Measurements from ENCODE around the gene TBC1D1.

Gene TBC1D1

GRCh38 chr4:38150766-38151165 lies 259.9 kb downstream of the TBC1D1 start:
- no peak for DNase-seq (ENCODE audit: low spot score)

GRCh38 chr4:38151873-38152272 lies 261.0 kb downstream of the TBC1D1 start:
- no peak for DNase-seq (ENCODE audit: low spot score)

- DNase-seq (ENCODE audit: low spot score) = no peak
These were observed 261.4 kb downstream of the TBC1D1 start for GRCh38 chr4:38152305-38152704.

- no peak for DNase-seq (ENCODE audit: low spot score)
These were observed 262.0 kb downstream of the TBC1D1 start for GRCh38 chr4:38152721-38153386.

GRCh38 chr4:38153387-38153760 lies 262.5 kb downstream of the TBC1D1 start:
- no peak for DNase-seq (ENCODE audit: low spot score)

GRCh38 chr4:38154252-38154651 lies 263.4 kb downstream of the TBC1D1 start:
- DNase-seq (ENCODE audit: low spot score) = no peak

- no peak for DNase-seq (ENCODE audit: low spot score)
These were observed 264.1 kb downstream of the TBC1D1 start for GRCh38 chr4:38154681-38155588.

- DNase-seq (ENCODE audit: low spot score) = no peak
These were observed 264.9 kb downstream of the TBC1D1 start for GRCh38 chr4:38155589-38156294.

GRCh38 chr4:38157592-38157991 lies 266.7 kb downstream of the TBC1D1 start:
- no peak for DNase-seq (ENCODE audit: low spot score)

GRCh38 chr4:38160487-38161207 lies 269.8 kb downstream of the TBC1D1 start:
- DNase-seq (ENCODE audit: low spot score) = no peak

GRCh38 chr4:38161208-38162113 lies 270.6 kb downstream of the TBC1D1 start:
- no peak for DNase-seq (ENCODE audit: low spot score)

- DNase-seq (ENCODE audit: low spot score) = no peak
These were observed 271.4 kb downstream of the TBC1D1 start for GRCh38 chr4:38162240-38162784.

GRCh38 chr4:38163216-38164006 lies 272.5 kb downstream of the TBC1D1 start:
- DNase-seq (ENCODE audit: low spot score) = no peak

- no peak for DNase-seq (ENCODE audit: low spot score)
These were observed 273.5 kb downstream of the TBC1D1 start for GRCh38 chr4:38164346-38164745.

GRCh38 chr4:38166082-38166481 lies 275.2 kb downstream of the TBC1D1 start:
- no peak for DNase-seq (ENCODE audit: low spot score)

- no peak for DNase-seq (ENCODE audit: low spot score)
These were observed 275.9 kb downstream of the TBC1D1 start for GRCh38 chr4:38166768-38167167.

GRCh38 chr4:38167973-38168372 lies 277.1 kb downstream of the TBC1D1 start:
- no peak for DNase-seq (ENCODE audit: low spot score)

- no peak for DNase-seq (ENCODE audit: low spot score)
These were observed 278.6 kb downstream of the TBC1D1 start for GRCh38 chr4:38169524-38169923.

GRCh38 chr4:38170338-38171169 lies 279.7 kb downstream of the TBC1D1 start:
- DNase-seq (ENCODE audit: low spot score) = no peak
